ENCODE measurements around the gene UFL1.

The UFL1 gene

DNA sequence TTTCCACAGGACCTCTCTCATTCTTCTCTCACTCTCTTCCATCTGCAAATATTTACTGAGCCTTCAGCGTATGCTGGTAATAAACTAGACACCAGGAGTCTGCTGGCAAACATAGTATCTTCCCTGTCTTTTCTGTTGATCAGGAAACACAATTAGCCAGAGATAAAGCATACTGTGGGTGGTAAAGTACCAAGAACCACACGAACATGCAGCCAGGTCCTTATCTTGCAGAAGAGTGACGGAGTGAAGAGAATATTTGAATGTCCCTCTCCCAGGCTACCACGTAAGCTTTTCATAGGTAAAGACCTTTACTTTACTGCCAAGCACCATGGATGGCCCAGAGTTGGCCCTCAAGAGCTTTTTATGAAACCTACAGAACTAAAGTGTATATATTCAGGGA lies 54.6 kb downstream of the UFL1 start:
- DNase-seq, result no peak

GRCh38 chr6:96582021-96582420 lies 60.4 kb downstream of the UFL1 start:
- DNase-seq, result no peak

DNA sequence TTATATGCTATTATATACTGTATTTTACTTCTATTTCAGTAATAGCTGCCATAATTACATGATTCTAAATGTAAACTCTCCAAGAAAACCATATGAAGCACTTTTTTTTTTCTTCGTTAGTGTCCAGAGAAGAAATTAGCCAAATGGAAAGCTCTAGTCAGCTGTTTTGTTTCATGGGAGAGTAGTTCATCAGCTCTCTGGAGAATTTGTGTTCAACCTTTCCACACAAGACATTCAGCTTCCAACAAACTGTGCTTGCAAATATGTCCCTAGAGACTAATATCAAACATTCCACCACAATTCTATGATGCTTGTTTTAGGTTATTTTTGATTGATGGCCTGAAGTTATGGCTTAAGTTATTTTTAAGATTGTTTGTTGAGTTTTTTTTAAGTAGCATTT lies 60.8 kb downstream of the UFL1 start:
- DNase-seq, result no peak

DNA sequence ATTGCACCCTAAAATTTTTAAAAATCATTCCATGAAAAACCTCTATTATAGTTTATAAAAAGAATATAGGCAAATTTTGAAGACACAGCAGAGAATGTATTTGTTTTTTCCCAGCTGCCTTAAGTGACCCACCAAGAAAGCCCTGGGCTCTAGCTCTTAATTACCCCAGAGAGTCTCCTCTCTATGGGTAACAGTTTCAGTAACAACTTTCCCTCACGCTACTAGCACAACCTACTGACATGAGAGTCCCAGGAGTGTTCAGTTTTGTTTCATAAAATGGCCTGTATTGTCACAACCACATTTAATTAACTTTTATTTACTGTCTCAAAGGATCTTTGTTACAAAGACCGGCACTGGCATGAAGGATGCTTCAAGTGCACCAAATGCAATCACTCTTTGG lies 82.8 kb downstream of the UFL1 start:
- DNase-seq, result no peak
